ENCODE measurements around the gene USE1.

DNA sequence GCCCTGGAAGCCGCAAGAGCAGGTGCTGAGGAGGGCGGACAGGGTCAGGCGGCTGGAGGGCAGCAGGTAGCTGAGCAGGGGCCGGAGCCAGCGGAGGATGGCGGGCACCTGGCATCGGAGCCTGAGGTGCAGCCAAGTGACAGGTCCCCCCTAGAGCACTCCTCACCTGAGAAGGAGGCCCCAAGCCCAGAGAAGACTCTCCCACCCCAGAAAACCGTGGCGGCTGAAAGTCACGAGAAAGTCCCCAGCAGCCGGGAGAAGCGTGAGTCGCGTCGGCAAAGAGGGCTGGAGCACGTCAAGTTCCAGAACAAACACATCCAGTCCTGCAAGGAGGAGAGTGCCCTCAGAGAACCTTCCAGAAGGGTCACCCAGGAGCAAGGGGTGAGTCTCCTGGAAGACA is 20.5 kb upstream of the USE1 start:
- TF ChIP-seq, protein P1, sequence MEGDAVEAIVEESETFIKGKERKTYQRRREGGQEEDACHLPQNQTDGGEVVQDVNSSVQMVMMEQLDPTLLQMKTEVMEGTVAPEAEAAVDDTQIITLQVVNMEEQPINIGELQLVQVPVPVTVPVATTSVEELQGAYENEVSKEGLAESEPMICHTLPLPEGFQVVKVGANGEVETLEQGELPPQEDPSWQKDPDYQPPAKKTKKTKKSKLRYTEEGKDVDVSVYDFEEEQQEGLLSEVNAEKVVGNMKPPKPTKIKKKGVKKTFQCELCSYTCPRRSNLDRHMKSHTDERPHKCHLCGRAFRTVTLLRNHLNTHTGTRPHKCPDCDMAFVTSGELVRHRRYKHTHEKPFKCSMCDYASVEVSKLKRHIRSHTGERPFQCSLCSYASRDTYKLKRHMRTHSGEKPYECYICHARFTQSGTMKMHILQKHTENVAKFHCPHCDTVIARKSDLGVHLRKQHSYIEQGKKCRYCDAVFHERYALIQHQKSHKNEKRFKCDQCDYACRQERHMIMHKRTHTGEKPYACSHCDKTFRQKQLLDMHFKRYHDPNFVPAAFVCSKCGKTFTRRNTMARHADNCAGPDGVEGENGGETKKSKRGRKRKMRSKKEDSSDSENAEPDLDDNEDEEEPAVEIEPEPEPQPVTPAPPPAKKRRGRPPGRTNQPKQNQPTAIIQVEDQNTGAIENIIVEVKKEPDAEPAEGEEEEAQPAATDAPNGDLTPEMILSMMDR (IDR thresholded peaks at IDR 0.05): no peak
- TF ChIP-seq MYC (IDR thresholded peaks at IDR 0.05; ENCODE audit: borderline replicate concordance, low read length) (no peak), RCOR1 (IDR thresholded peaks at IDR 0.05; ENCODE audit: low read depth, low read length) (no peak), RAD21 (conservative IDR thresholded peaks at IDR 0.05 in 1 of 2, IDR thresholded peaks at IDR 0.05 in 1 of 2) (no peak), EHMT2 (IDR thresholded peaks at IDR 0.05; ENCODE audit: low read depth) (no peak), ESRRA (IDR thresholded peaks at IDR 0.05; ENCODE audit: borderline replicate concordance, low read length) (no peak), POLR2A (IDR thresholded peaks at IDR 0.05; ENCODE audit: low read length) (no peak), JUNB (IDR thresholded peaks at IDR 0.05) (no peak), KDM1A (IDR thresholded peaks at IDR 0.05; ENCODE audit: low read depth) (no peak), EP300 (IDR thresholded peaks at IDR 0.05) (no peak), JUN (IDR thresholded peaks at IDR 0.05) (no peak)
- TF ChIP-seq, protein P2, sequence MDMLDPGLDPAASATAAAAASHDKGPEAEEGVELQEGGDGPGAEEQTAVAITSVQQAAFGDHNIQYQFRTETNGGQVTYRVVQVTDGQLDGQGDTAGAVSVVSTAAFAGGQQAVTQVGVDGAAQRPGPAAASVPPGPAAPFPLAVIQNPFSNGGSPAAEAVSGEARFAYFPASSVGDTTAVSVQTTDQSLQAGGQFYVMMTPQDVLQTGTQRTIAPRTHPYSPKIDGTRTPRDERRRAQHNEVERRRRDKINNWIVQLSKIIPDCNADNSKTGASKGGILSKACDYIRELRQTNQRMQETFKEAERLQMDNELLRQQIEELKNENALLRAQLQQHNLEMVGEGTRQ (IDR thresholded peaks at IDR 0.05): no peak
- TF ChIP-seq, protein P3, sequence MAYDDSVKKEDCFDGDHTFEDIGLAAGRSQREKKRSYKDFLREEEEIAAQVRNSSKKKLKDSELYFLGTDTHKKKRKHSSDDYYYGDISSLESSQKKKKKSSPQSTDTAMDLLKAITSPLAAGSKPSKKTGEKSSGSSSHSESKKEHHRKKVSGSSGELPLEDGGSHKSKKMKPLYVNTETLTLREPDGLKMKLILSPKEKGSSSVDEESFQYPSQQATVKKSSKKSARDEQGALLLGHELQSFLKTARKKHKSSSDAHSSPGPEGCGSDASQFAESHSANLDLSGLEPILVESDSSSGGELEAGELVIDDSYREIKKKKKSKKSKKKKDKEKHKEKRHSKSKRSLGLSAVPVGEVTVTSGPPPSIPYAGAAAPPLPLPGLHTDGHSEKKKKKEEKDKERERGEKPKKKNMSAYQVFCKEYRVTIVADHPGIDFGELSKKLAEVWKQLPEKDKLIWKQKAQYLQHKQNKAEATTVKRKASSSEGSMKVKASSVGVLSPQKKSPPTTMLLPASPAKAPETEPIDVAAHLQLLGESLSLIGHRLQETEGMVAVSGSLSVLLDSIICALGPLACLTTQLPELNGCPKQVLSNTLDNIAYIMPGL (CRISPR knock-in tag; IDR thresholded peaks at IDR 0.05; ENCODE audit: borderline replicate concordance): no peak
